Stimulated activated CD8-positive, alpha-beta memory T cell treated with anti-CD3 and anti-CD28 coated beads, Interleukin-7, amount 100 ng/mL, for 1 hour (primary cell): ENCODE measurements around the gene ATP6AP1.

ENCODE experiments used
- DNase-seq, 2 donors: peaks; one replicate each; pipeline ENCODE4 v3.0.0-alpha.2; 2020; ENCODE audit warnings: low read depth in 2 of 2

Gene ATP6AP1

DNA sequence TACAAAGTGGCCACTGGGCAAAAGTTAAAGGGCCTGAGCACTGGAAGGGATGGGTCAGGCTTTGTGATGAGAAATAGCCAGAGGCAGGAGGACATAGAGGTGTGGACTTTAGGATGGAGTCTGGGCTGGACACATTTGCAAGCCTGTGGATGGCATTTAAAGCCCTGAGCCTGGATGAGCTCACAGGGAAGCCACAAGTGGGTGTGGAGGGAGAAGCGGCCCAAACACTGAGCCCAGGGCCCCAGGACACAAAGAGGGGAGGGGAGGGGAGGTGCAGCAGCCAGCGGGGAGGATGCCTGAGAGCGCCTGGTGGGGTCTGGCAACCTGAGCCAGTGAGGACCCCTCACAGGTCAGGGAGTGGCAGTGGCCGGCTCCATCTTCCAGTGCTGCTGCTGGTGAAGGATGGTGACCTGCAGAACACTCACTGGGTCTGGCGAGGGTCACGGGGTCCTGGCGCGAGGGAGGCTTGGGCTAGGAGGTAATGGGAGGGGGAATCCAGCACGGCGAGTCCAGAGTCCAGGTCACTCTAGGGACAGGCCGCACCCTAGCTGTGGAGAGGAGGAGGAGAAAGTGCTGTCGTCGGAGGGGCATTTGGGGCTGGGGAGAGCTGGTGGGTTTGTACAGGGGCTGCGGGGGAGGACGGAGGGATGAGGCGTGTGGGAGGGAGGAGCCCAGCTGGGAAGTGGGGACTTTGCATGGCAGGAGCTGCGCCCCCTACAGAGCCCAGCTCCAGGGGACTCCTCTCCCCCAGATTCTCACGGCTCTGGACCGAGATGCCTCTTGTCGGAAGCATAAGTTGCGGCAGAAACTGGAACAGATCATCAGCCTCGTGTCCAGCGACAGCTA is 43.6 kb downstream of the ATP6AP1 start:
- DNase-seq, result no peak

GRCh38 chrX:154472685-154473632 is 44.5 kb downstream of the ATP6AP1 start:
- DNase-seq, result no peak

DNA sequence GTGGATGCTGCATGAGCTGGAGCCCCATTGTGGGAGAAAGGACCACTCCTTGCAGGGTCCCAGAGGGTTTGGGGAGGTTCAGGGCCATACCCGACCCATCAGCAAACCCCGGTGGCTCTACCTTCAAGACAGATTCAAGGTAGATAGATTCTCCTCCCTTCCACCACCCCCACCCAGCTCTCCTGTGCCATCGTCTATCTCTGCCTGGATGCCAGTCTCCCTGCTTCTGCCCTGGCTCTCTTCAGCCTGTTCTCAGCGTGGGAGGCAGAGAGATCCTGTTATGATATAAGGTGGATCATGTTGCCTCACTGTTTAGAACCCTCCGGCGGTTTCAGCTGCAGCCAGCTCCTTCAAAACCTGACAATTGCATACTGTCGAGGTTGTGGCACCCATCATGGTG is 45.2 kb downstream of the ATP6AP1 start:
- DNase-seq, result no peak

- DNase-seq, result no peak
These were observed 48.3 kb downstream of the ATP6AP1 start for GRCh38 chrX:154476821-154477220.

DNA sequence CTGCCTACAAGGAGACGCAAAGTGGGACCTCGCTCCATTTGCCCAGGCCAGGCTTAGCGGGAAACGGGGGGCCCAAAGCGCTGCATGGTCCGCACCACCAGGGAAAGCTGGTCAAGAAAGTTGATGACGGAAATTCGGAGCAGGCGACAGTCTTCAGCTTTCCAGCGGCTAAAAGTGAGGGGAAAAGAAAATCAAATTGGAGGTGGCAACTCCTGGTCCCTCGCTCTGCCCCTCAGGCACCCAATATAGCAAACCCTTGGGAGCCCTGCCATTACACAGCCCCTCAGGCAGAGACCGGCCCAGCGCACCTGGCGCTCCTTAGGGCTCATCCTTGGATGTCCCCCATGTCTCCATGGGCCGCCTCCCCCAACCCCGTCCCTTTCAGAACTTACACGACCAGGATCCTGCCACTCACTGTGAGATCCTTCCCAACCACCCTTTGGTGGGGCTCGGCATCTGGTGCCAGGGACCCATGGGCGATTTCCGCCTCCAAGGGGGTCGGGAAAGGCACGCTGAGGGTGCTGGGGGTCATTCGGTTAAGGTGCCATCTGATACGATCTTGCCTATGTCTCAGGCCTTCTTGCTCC is 49.5 kb downstream of the ATP6AP1 start:
- no peak for DNase-seq

DNA sequence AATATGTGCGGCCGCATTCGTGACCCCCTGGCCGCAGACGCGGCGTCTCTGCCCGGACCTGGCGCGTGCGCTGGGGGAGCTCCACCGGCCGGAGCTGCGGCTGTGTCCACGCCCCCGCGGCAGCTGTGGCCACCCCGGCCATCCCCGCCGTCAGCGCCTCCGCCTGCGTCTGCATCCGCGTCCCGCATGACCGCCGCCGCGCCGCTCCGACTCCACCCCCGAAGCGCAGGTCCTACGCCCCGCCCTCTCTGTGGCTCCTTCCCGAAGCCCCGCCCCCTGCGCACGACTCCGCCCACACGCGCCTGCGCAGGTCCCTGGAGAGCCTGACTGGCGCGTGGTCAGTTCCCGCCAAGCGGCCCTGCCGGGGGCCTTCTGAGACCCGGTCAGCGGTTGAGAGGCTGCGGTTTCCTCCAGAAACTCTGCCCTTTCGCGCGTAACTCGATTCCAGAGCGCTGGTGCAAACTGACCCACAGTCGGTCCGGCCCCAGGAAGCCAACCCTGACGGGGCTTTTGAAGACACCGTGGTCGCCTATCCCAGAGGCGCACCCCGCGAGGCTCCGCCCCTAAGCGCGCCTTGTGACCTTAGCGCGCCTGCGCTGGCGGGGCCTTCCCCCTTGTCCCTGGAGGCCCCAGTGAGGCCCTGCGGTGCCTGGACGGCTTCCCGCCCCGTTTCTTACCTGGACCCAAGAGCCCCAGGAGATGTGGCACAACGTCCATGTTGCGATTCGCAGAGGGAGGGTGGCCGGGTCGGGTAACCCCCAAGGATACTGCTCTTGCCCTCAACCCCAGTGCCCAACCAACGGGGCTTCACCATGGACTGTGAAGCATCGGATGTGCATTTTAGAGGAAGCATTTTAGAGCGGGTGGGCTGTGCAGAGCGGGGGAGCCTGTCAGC is 50.5 kb downstream of the ATP6AP1 start, which contains the start of gene LAGE3:
LAGE3 (minus strand) TSS at position 554 of the 895 bp plus-strand sequence; CDS start at position 188, 366 bp downstream.
- DNase-seq, result peak; percentile 88 to 89

- no peak for DNase-seq
These were observed 52.7 kb downstream of the ATP6AP1 start for GRCh38 chrX:154481195-154481594.

GRCh38 chrX:154481911-154482601 is 53.6 kb downstream of the ATP6AP1 start:
- DNase-seq, result no peak

- no peak for DNase-seq
These were observed 54.3 kb downstream of the ATP6AP1 start for GRCh38 chrX:154482786-154483185.

DNA sequence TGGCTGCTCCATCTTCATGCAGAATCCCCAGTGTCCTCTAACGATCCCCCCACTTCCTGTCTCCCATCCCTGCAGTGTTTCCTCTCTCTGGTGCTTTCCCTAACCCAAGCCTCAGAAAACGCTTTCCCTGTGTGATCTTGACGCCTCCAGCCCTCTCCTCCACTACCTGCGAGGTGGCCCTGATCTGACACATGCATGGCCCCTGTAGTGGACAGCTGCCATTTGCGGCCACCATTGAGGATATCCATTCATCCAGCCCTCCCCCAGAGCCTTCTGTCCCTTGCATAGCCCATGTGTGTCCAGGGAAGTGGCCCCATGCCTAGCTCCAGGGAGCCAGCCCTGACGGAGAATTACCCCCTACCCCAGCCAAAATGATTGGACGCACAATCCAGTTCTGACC is 54.8 kb downstream of the ATP6AP1 start:
- no peak for DNase-seq

DNA sequence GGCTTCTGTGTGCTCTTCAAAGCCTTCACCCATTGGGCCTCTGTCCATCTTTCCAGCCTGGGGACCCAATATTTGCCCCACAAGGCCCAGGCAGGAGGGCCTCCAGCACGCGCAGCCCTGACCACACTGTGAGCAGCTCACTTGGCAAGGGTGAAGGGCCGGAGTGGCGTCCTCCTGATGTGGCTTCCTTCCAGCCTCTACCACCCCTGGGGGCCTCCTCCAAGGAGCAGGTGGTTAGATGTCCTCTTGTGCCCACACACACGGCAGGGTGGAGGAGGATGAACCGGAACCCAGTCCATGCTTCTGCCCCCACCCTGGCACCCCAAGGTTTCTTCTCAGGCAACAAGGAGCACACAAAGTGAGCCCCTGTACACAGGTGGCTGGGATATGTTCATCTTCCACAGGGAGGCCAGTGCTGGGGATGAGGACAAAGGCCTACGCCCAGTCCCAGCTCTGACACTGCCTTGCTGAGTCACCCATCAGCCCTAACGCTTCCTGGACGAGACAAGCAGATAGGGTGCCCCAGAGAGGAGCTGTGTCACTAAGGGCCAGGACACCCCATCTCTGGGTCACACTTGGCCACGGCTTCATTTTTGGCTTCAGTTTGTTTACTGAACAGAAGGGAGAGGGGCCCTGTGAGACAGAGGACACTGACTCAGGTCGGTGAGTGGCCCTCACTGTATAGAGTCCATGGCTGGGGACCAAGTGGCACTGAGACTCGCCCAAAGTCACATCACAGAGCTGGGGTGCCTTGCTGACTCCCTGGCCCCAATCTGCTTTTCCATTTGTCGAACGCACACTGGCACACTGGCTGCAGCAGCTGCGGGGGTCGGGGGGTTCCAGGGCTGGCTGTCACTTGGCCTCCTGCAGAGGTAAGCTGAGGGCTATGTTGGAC is 56.0 kb downstream of the ATP6AP1 start:
- DNase-seq, result no peak

DNA sequence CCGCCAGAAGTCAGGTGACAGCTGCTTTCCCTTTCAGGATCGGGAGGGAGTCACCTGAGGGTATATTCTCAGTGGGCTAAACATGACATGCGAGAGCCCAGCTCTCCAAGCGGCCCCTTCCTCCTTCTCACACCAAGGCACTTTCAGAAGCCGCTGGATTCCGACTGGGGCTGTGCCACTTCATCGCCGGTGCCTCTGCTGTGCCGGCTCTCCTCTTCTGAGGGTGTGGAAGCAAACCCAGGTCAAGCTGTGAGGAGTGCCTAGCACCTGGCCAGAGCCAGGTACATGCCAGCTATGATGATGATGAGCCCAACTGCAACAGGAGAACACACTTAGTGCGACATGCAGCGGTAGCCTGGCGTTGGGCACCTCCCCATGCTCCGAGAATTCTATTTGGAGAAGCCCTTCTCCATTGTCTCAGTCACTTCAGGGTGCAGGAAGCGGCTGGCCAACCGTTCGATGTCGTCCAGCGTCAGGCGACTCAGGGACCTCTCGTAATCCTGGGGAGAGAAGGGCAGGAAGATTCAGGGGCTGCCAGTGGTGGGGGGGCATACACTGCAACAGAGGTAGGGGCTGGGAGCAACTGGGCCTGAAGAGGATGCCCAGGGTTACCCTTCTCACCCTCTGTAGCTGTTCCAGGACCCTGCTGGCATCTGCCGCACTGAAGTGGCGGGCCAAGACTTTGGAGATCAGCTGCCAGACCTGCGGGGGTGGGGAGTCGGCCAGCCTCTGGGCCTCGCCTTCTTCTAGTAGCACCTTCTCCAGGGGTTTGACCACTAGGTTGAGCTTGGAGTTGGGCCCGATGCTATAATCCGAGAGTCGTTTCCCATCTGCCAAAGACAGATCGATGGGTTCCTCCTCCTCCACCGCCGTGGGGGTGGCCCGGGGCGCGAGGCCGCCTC is 56.9 kb downstream of the ATP6AP1 start:
- no peak for DNase-seq

DNA sequence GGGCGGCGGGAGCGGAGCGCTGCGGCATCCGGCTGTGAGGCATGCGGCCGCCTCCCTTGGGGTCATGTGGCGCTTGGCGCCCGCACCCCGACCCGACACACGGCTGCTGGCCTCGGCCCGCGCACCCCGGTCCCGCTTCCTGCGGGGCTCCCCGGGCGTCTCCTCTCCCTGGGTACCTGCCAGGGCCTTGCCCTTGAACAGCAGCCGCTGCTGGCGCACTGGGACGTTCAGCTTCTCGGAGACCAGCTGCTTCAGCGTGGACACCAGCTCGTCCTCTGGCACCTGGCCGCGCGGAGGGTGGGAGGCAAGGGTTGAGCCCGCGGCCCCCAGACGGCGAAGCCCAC is 57.5 kb downstream of the ATP6AP1 start:
- no peak for DNase-seq
